HuH-7 (cell line): Measurements from ENCODE around the gene RIMS3.
A peak's percentile ranks its signal among the peaks of the same experiment; 100 is the strongest.
"Not testable (repeated sequence)": the region's sequence is repeated elsewhere in the genome, so short reads cannot be mapped to it uniquely, and the experiment has no call there.

ENCODE experiments used
- DNase-seq: peaks from one replicate; pipeline ENCODE4 v3.0.0; 2011; ENCODE audit warnings: low spot score

Gene RIMS3

DNA sequence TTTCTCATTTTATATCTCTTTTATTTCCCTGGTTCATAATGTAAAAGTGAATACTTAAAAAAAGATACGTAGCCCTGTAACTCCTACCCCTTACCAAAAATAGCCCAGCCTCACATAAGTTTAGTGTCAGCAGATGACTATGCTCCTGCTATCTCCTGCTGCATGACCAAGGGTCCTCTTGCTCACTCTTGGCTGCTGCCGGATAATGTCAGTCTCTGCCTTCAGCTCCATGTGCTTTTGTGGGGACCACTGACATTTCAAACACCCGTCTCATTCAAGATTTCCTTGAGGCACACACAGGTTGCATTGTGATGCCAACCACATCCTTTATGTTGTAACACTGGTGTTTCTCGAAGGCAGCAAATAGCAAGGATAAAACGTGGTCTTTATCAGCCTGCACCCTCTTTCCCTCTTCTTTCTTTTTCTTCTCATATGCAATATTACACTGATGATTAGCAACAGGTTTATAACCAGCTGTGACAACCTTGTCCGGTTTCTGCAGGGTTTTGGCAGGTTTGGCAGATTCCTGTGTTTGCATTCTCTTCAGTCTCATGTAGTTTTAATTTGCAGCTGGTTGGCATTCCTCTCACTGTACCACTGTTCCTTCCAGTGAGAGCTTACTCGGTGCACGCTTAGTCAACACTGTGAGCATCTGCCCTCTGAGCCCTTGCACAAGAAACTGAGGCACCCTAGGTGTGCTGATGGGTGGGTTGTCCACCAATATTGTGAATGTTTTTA, 71.9 kb downstream of the RIMS3 start:
- no peak for DNase-seq

DNA sequence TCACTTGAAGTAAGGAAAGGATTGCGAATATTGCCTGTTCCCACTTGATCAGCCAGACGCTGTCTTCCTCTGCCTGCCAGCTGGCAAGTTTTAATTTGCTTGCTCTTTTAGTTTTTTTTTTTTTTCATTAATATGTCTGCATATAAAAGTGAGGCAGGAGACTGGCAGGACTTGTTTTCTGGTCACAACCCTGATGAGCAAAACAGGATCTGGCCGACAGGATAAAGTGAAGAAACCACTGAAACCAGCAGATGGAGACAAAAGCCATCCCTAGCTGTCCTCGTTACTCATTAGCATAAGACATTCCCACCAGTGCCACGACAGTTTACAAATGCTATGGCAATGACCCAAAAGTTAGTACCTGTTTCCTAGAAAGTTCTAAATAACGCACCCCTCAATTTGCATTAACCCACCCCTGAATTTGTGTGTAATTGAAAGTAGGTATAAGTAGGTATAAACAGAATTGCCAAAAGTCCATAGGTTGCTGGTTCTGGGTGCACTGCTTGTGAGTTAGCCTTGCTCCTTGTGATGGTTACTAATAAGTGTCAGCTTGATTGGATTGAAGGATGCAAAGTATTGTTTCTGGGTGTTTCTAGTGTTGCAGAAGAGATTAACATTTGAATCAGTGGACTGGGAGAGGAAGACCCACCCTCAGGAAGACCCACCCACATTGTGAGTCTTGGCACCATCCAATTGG, 73.2 kb downstream of the RIMS3 start:
- peak; percentile 42 for DNase-seq

DNA sequence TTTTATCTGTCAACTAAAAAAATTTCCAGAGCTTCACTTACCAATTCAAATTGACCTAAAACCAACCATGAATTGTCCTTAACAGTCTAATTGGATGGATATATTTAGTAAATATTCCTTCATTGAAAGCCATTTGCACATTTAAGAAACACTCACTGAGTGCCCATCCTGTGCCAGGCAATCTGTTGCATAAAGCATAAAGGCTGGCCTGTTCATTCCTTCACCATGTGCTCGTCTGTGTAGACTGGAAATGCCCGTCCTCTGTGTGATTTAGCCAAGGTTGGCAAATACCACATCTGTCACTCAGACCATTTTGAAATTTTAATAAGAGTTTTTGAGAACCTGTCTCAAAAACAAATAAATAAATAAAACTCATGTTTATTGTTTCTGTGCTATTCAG, 76.9 kb downstream of the RIMS3 start:
- DNase-seq = no peak

DNA sequence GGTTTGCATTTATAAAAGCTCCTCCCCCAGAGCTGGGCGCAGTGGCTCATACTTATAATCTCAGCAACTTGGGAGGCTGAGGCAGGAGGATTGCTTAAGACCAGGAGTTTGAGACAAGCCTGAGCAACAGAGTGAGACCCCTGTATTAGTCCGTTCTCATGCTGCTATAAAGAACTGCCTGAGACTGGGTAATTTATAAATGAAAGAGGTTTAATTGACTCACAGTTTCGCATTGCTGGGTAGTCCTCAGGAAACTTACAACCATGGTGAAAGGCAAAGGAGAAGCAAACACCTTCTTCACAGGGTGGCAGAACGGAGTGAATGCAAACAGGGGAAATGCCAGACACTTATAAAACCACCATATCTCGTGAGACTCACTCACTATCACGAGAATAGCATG, 81.5 kb downstream of the RIMS3 start:
- DNase-seq = no peak

DNA sequence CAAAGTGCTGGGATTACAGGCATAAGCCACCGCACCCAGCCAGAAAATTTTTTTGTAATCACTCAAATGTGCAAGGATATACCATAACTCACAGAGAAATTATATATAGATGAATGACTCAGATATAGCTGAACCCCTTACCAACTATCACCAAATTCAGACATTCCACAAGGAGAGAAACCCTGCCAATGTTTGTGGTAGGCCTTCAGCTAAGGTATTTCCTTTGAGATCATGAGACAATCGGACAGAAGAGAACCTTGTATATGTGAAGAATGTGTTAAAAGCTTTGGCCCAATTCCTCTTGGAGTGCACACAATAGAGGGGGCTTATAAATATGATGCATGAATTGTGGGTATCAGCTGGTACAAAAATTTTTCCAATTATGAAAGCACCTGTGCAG, 83.4 kb downstream of the RIMS3 start:
- DNase-seq = no peak

DNA sequence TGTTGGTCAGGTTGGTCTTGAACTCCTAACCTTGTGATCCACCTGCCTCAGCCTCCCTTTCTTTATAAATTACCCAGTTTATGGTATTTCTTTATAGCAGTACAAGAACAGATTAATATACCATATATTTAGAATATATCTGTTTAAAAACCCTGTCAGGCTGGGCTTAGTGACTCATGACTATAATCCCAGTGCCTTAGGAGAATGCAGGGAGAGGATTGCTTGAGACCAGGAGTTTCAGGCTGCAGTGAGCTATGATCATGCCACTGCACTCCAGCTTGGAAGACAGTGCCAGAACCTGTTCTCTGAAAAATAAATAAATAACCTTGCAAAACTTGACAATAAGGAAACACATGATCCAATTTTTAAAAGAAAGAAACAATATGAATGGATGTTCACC, 90.1 kb downstream of the RIMS3 start:
- no peak for DNase-seq

DNA sequence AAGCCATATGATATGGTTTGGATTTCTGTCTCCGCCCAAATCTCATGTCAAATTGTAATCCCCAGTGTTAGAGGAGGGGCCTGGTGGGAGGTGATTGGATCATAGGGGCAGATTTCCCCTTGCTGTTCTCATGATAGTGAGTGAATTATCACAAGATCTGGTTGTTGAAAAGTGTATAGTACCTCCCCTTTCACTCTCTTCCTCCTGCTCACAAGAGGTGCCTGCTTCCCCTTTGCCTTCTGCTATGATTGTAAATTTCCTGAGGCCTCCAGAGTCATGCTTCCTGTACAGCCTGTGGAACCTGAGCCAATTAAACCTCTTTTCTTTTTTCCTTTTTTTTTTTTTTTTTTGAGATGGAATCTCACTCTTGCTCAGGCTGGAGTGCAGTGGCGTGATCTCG, 90.7 kb downstream of the RIMS3 start:
- not testable (repeated sequence) for DNase-seq
